ENCODE results near the gene SVEP1.

SVEP1 gene

DNA sequence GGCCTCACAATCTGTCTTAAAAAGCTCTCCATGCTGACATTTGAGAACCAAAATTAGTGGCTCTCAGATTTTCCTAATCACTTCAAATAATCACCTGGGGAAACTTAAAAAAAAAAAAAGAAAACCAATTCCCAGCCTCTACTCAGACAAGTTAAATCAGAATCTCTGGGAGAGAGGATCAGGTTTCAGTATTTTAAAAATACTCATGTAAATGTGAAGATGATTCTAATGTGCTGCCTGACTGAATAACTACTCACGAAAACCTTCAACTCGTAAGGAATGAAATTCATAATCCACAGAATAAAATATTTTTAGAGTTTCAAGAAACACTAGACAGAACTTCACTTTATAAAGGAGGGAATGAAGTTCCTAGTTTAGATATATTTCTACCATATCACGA is 114.4 kb downstream of the SVEP1 start:
- Histone ChIP-seq H3K4me3 (ENCODE audit: low read length) (no peak overlapping the region), H2BK5ac (ENCODE audit: low read length) (no peak overlapping the region), H3K4ac (ENCODE audit: low read depth, low read length) (no peak overlapping the region), H3K79me2 (ENCODE audit: control insufficient read depth, insufficient read depth, low read length) (no peaks in the 10 kb centered on the region), H4K5ac (ENCODE audit: low read length) (no peak overlapping the region), H2BK120ac (ENCODE audit: low read depth, low read length) (no peak overlapping the region), H3K27me3 (ENCODE audit: insufficient read depth, low read length, poor library complexity) (no peaks in the 10 kb centered on the region), H3K9ac (ENCODE audit: low read length) (no peak overlapping the region), H3K27ac (ENCODE audit: low read depth, low read length) (no peak overlapping the region), H2AK5ac (ENCODE audit: low read length) (no peak overlapping the region), H3K4me1 (ENCODE audit: control insufficient read depth, low read depth, low read length) (no peaks in the 10 kb centered on the region), H3K56ac (ENCODE audit: low read length) (no peak overlapping the region), H4K8ac (ENCODE audit: low read depth, low read length) (no peak overlapping the region), H2BK15ac (replicated peaks; ENCODE audit: low read depth) (no peak overlapping the region), H3K79me1 (ENCODE audit: low read length) (no peaks in the 10 kb centered on the region), H3K4me2 (ENCODE audit: low read length) (no peak overlapping the region), H3K18ac (ENCODE audit: low read length) (no peak overlapping the region), H3K23ac (ENCODE audit: low read length) (no peak overlapping the region), H3K36me3 (ENCODE audit: control insufficient read depth, insufficient read depth, low read length) (no peaks in the 10 kb centered on the region)
- WGBS (ENCODE audit: extremely low coverage, insufficient coverage, low lambda C conversion rate): no CpG with 5 or more reads among the region's 3 CpGs
- no peak for DNase-seq

DNA sequence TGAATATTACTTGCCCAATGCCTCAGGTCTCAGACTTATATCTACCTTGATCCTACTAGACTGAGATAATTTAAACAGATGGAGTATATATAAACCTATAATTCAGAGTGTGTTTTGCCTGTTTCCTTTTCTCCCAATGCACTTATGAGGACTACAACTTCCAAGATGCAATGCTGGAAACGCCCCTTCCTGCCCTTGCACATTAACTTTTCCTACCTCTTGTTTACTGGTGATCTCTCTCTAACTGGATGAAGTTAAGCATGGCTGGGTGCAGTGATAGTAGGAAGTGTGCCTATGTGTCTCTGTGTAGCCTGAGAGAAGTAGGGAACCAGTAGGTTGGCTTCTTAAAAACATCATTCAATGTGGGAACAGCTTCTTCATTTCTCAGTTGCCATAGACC is 115.2 kb downstream of the SVEP1 start:
- H3K36me3 ChIP-seq (ENCODE audit: control insufficient read depth, insufficient read depth, low read length): no peaks in the 10 kb centered on the region
- H4K5ac ChIP-seq (ENCODE audit: low read length): no peak overlapping the region
- WGBS (ENCODE audit: extremely low coverage, insufficient coverage, low lambda C conversion rate): no CpG with 5 or more reads among the region's 1 CpG
- no peak overlapping the region for H3K4ac ChIP-seq (ENCODE audit: low read depth, low read length)
- peak; percentile 37 for DNase-seq
- no peak overlapping the region for H3K23ac ChIP-seq (ENCODE audit: low read length)
- no peaks in the 10 kb centered on the region for H3K27me3 ChIP-seq (ENCODE audit: insufficient read depth, low read length, poor library complexity)
- no peak overlapping the region for H3K18ac ChIP-seq (ENCODE audit: low read length)
- H3K56ac ChIP-seq (ENCODE audit: low read length): no peak overlapping the region
- H2BK15ac ChIP-seq (replicated peaks; ENCODE audit: low read depth): no peak overlapping the region
- no peaks in the 10 kb centered on the region for H3K79me2 ChIP-seq (ENCODE audit: control insufficient read depth, insufficient read depth, low read length)
- H3K4me3 ChIP-seq (ENCODE audit: low read length): no peak overlapping the region
- no peak overlapping the region for H2BK5ac ChIP-seq (ENCODE audit: low read length)
- no peak overlapping the region for H4K8ac ChIP-seq (ENCODE audit: low read depth, low read length)
- H3K4me2 ChIP-seq (ENCODE audit: low read length): no peak overlapping the region
- no peaks in the 10 kb centered on the region for H3K79me1 ChIP-seq (ENCODE audit: low read length)
- H3K27ac ChIP-seq (ENCODE audit: low read depth, low read length): no peak overlapping the region
- no peak overlapping the region for H3K9ac ChIP-seq (ENCODE audit: low read length)
- H3K4me1 ChIP-seq (ENCODE audit: control insufficient read depth, low read depth, low read length): no peaks in the 10 kb centered on the region
- H2AK5ac ChIP-seq (ENCODE audit: low read length): no peak overlapping the region
- H2BK120ac ChIP-seq (ENCODE audit: low read depth, low read length): no peak overlapping the region

DNA sequence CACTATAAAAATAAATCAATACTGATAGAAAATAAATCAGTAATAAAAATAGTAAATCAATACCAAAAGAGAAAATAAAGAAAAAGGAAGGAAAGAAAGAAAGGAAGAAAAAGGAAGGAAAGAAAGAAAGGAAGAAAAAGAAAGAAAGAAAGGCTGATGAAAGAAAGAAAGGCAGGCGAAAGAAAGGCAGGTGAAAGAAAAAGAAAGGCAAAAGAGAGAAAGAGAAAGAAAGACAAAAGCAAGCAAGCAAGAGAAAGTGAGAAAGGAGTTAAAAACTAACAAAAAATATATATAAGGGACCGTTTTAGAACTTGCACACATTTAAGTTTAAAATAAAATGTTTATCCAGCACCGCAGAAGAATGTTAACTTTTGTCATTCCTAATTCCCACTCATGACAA is 116.0 kb downstream of the SVEP1 start:
- no peak overlapping the region for H3K9ac ChIP-seq (ENCODE audit: low read length)
- no peak overlapping the region for H3K4me2 ChIP-seq (ENCODE audit: low read length)
- no peak overlapping the region for H2BK120ac ChIP-seq (ENCODE audit: low read depth, low read length)
- no peak overlapping the region for H3K23ac ChIP-seq (ENCODE audit: low read length)
- no peak overlapping the region for H3K18ac ChIP-seq (ENCODE audit: low read length)
- no peak overlapping the region for H3K56ac ChIP-seq (ENCODE audit: low read length)
- H4K8ac ChIP-seq (ENCODE audit: low read depth, low read length): no peak overlapping the region
- no peak overlapping the region for H3K4me3 ChIP-seq (ENCODE audit: low read length)
- no peak for DNase-seq
- no peak overlapping the region for H3K27ac ChIP-seq (ENCODE audit: low read depth, low read length)
- no peak overlapping the region for H2AK5ac ChIP-seq (ENCODE audit: low read length)
- no peaks in the 10 kb centered on the region for H3K79me1 ChIP-seq (ENCODE audit: low read length)
- H3K36me3 ChIP-seq (ENCODE audit: control insufficient read depth, insufficient read depth, low read length): no peaks in the 10 kb centered on the region
- no peak overlapping the region for H4K5ac ChIP-seq (ENCODE audit: low read length)
- no CpG with 5 or more reads among the region's 3 CpGs for WGBS (ENCODE audit: extremely low coverage, insufficient coverage, low lambda C conversion rate)
- H2BK5ac ChIP-seq (ENCODE audit: low read length): no peak overlapping the region
- H3K4ac ChIP-seq (ENCODE audit: low read depth, low read length): no peak overlapping the region
- H3K79me2 ChIP-seq (ENCODE audit: control insufficient read depth, insufficient read depth, low read length): no peaks in the 10 kb centered on the region
- H2BK15ac ChIP-seq (replicated peaks; ENCODE audit: low read depth): no peak overlapping the region
- no peaks in the 10 kb centered on the region for H3K27me3 ChIP-seq (ENCODE audit: insufficient read depth, low read length, poor library complexity)
- no peaks in the 10 kb centered on the region for H3K4me1 ChIP-seq (ENCODE audit: control insufficient read depth, low read depth, low read length)

DNA sequence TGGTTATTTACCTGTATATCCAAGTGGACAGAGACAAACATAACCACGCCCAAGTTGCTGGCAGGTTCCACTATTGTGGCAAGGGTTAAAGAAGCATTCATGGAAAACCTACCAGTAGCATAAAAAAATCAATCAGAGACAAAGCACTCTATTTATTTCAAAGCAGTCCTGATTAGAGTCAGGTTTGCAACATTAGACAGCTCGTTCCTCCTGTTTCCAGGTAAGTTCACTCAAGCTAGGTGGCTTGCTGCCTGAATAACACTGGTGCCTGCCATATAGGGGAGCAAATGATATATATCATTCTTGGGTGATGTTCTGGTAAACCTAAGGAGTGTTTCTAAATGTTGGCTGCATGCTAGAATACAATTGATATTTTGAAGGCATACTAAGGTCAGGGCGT is 122.3 kb downstream of the SVEP1 start:
- Histone ChIP-seq H2BK120ac (ENCODE audit: low read depth, low read length) (no peak overlapping the region), H3K27ac (ENCODE audit: low read depth, low read length) (no peak overlapping the region), H3K4me2 (ENCODE audit: low read length) (no peak overlapping the region), H2BK5ac (ENCODE audit: low read length) (no peak overlapping the region), H3K27me3 (ENCODE audit: insufficient read depth, low read length, poor library complexity) (no peaks in the 10 kb centered on the region), H3K23ac (ENCODE audit: low read length) (no peak overlapping the region), H3K4ac (ENCODE audit: low read depth, low read length) (no peak overlapping the region), H4K8ac (ENCODE audit: low read depth, low read length) (no peak overlapping the region), H2AK5ac (ENCODE audit: low read length) (no peak overlapping the region), H3K79me2 (ENCODE audit: control insufficient read depth, insufficient read depth, low read length) (no peaks in the 10 kb centered on the region), H2BK15ac (replicated peaks; ENCODE audit: low read depth) (no peak overlapping the region), H3K4me1 (ENCODE audit: control insufficient read depth, low read depth, low read length) (no peaks in the 10 kb centered on the region), H3K56ac (ENCODE audit: low read length) (no peak overlapping the region), H3K4me3 (ENCODE audit: low read length) (no peak overlapping the region), H4K5ac (ENCODE audit: low read length) (no peak overlapping the region), H3K79me1 (ENCODE audit: low read length) (no peaks in the 10 kb centered on the region), H3K18ac (ENCODE audit: low read length) (no peak overlapping the region), H3K9ac (ENCODE audit: low read length) (no peak overlapping the region), H3K36me3 (ENCODE audit: control insufficient read depth, insufficient read depth, low read length) (no peaks in the 10 kb centered on the region)
- DNase-seq: no peak
- WGBS (ENCODE audit: extremely low coverage, insufficient coverage, low lambda C conversion rate): no CpG with 5 or more reads among the region's 3 CpGs

DNA sequence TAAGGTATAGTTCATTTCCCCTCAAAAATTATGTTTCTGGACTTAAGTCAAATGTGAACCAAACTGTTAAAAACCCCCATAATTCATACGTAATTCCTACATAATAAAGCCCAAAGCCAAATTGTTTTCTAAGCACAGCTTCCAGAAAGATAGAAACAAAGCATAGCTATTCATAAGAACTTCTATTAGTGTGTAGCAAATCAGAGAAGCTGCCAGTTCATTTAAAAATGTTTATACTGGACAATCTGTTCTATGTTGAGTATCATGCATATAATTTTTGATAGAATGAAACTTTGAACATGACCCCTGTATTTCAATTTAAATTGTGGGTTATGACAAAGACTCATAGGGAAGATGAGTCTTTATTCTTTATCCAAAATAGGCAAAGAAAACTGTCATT is 122.9 kb downstream of the SVEP1 start:
- H3K4me1 ChIP-seq (ENCODE audit: control insufficient read depth, low read depth, low read length): no peaks in the 10 kb centered on the region
- no peak overlapping the region for H3K23ac ChIP-seq (ENCODE audit: low read length)
- H3K79me2 ChIP-seq (ENCODE audit: control insufficient read depth, insufficient read depth, low read length): no peaks in the 10 kb centered on the region
- no peak overlapping the region for H2BK15ac ChIP-seq (replicated peaks; ENCODE audit: low read depth)
- no peaks in the 10 kb centered on the region for H3K79me1 ChIP-seq (ENCODE audit: low read length)
- H3K27ac ChIP-seq (ENCODE audit: low read depth, low read length): no peak overlapping the region
- H3K4me2 ChIP-seq (ENCODE audit: low read length): no peak overlapping the region
- no peak overlapping the region for H4K8ac ChIP-seq (ENCODE audit: low read depth, low read length)
- H3K9ac ChIP-seq (ENCODE audit: low read length): no peak overlapping the region
- WGBS (ENCODE audit: extremely low coverage, insufficient coverage, low lambda C conversion rate): no CpG with 5 or more reads among the region's 1 CpG
- no peak overlapping the region for H3K56ac ChIP-seq (ENCODE audit: low read length)
- no peak overlapping the region for H3K4ac ChIP-seq (ENCODE audit: low read depth, low read length)
- H2AK5ac ChIP-seq (ENCODE audit: low read length): no peak overlapping the region
- H3K4me3 ChIP-seq (ENCODE audit: low read length): no peak overlapping the region
- no peak overlapping the region for H2BK120ac ChIP-seq (ENCODE audit: low read depth, low read length)
- DNase-seq: no peak
- no peak overlapping the region for H3K18ac ChIP-seq (ENCODE audit: low read length)
- H2BK5ac ChIP-seq (ENCODE audit: low read length): no peak overlapping the region
- H3K27me3 ChIP-seq (ENCODE audit: insufficient read depth, low read length, poor library complexity): no peaks in the 10 kb centered on the region
- no peak overlapping the region for H4K5ac ChIP-seq (ENCODE audit: low read length)
- H3K36me3 ChIP-seq (ENCODE audit: control insufficient read depth, insufficient read depth, low read length): no peaks in the 10 kb centered on the region

DNA sequence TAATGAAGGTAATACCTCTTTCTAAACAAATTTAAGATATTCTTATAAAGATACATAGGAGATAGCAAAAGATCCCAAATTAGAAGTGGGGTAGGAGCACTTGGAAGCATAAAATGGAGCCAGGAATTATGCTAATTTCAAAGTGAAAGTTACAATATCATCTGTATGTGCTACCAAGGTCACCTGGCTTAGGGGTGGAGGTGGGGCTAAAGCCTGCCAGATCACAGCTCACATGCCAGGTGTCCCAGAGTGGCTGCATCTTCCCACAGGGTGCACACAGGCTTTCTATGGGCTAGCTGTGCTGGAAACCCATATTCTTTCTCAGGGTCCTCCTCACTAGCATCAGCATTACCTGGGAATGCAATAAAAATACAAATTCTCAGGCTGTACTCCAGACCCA is 123.7 kb downstream of the SVEP1 start:
- Histone ChIP-seq H3K79me1 (ENCODE audit: low read length) (no peaks in the 10 kb centered on the region), H3K4me2 (ENCODE audit: low read length) (no peak overlapping the region), H3K4ac (ENCODE audit: low read depth, low read length) (no peak overlapping the region), H3K27ac (ENCODE audit: low read depth, low read length) (no peak overlapping the region), H3K4me1 (ENCODE audit: control insufficient read depth, low read depth, low read length) (no peaks in the 10 kb centered on the region), H3K18ac (ENCODE audit: low read length) (no peak overlapping the region), H3K56ac (ENCODE audit: low read length) (no peak overlapping the region), H3K27me3 (ENCODE audit: insufficient read depth, low read length, poor library complexity) (no peaks in the 10 kb centered on the region), H3K79me2 (ENCODE audit: control insufficient read depth, insufficient read depth, low read length) (no peaks in the 10 kb centered on the region), H2AK5ac (ENCODE audit: low read length) (no peak overlapping the region), H2BK120ac (ENCODE audit: low read depth, low read length) (no peak overlapping the region), H3K4me3 (ENCODE audit: low read length) (no peak overlapping the region), H3K36me3 (ENCODE audit: control insufficient read depth, insufficient read depth, low read length) (no peaks in the 10 kb centered on the region), H3K9ac (ENCODE audit: low read length) (no peak overlapping the region), H2BK15ac (replicated peaks; ENCODE audit: low read depth) (no peak overlapping the region), H4K5ac (ENCODE audit: low read length) (no peak overlapping the region), H2BK5ac (ENCODE audit: low read length) (no peak overlapping the region), H3K23ac (ENCODE audit: low read length) (no peak overlapping the region), H4K8ac (ENCODE audit: low read depth, low read length) (no peak overlapping the region)
- no peak for DNase-seq

Data from mesendoderm (in vitro differentiated cells).